ENCODE data around the gene GALM. TPM values are rescaled to one million over a fixed set of nuclear protein-coding genes. Genes with fewer than 3 reads are reported as not detected.

Gene GALM
- total and polyA plus RNA-seq, 9 donors: 9.8 to 38.7 (median 12.3) TPM

DNA sequence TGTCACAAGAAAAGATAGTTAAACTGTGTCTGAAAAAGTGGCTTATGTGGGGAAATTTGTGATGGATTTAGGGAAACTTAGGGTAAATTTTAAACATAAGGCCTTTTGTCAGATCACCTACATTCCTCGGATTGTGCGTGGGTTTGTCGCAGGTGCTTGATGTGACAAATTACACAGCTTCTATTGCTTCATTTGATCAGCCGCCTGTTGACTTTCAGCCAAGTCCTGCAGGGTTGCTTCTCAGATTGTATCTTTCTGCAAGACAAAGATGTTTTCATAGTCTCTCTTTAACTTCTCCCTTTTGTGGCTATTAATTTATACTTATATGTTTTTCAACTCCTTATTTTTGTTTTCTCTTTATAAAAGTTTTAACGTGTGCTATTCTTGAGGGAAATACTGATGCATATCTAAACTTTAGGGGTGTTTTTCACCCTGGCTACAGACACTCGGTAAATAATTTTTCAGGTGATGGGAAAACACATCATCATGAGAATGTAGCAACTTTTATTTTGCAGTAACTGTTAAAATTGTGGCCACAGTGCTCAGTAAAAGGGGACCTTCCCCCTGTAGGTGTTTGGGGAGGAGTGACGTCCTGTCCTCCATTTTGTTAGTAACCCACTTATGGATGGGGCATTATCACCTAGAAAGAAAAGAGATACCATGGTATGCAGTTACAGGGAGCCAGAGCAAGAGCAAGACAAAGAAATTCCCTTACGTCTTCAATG, 31.4 kb downstream of the GALM start:
- Histone ChIP-seq H3K4me1 (ENCODE audit: insufficient read depth) (no peaks in the 10 kb centered on the region), H3K36me3 (no peaks in the 10 kb centered on the region), H3K27ac (no peak overlapping the region), H3K9me3 (no peaks in the 10 kb centered on the region), H3K27me3 (no peaks in the 10 kb centered on the region), H3K4me3 (no peak overlapping the region)
- intact Hi-C loops (cut with DNase I): no loop called here
- DNase-seq: no peak
- 75 to 81% (median 77%) methylated on average over 8 of the region's 8 CpGs for WGBS, 3 donors
- TF ChIP-seq EP300 (IDR thresholded peaks at IDR 0.05) (no peak), POLR2A (IDR thresholded peaks at IDR 0.05) (no peak)
- TF ChIP-seq, protein P1, sequence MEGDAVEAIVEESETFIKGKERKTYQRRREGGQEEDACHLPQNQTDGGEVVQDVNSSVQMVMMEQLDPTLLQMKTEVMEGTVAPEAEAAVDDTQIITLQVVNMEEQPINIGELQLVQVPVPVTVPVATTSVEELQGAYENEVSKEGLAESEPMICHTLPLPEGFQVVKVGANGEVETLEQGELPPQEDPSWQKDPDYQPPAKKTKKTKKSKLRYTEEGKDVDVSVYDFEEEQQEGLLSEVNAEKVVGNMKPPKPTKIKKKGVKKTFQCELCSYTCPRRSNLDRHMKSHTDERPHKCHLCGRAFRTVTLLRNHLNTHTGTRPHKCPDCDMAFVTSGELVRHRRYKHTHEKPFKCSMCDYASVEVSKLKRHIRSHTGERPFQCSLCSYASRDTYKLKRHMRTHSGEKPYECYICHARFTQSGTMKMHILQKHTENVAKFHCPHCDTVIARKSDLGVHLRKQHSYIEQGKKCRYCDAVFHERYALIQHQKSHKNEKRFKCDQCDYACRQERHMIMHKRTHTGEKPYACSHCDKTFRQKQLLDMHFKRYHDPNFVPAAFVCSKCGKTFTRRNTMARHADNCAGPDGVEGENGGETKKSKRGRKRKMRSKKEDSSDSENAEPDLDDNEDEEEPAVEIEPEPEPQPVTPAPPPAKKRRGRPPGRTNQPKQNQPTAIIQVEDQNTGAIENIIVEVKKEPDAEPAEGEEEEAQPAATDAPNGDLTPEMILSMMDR (IDR thresholded peaks at IDR 0.05): no peak

DNA sequence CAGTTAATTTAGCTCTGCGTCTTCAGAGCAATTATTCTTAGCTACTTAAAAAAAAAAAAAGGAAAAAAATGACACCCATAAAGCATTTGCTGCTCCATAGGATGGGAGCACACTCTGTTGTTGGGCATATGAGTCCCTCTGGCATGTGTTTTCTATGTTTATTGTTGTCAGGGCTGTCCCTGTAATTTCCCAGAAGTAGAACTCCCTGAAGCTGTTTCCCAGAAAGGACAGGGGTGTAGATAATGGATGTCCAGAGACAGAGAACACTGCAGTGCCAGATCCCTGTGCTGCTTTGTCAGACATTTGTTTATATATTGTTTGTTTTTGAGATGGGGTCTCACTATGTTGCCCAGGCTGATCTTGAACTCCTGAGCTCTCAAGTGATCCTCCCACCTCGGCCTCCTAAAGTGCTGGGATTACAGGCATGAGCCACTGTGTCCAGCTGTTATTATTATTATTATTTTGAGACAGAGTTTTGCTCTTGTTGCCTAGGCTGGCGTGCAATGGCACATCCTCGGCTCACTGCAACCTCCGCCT, 32.6 kb downstream of the GALM start:
- Histone ChIP-seq H3K4me1 (ENCODE audit: insufficient read depth) (no peaks in the 10 kb centered on the region), H3K9me3 (no peaks in the 10 kb centered on the region), H3K27ac (no peak overlapping the region), H3K36me3 (no peaks in the 10 kb centered on the region), H3K4me3 (no peak overlapping the region), H3K27me3 (no peaks in the 10 kb centered on the region)
- DNase-seq: no peak
- WGBS, 3 donors: 93 to 97% (median 96%) methylated on average over 5 of the region's 5 CpGs
- TF ChIP-seq EP300 (IDR thresholded peaks at IDR 0.05) (no peak), POLR2A (IDR thresholded peaks at IDR 0.05) (no peak)
- TF ChIP-seq, protein P1 (IDR thresholded peaks at IDR 0.05): no peak
- intact Hi-C loops (cut with DNase I): no loop called here

DNA sequence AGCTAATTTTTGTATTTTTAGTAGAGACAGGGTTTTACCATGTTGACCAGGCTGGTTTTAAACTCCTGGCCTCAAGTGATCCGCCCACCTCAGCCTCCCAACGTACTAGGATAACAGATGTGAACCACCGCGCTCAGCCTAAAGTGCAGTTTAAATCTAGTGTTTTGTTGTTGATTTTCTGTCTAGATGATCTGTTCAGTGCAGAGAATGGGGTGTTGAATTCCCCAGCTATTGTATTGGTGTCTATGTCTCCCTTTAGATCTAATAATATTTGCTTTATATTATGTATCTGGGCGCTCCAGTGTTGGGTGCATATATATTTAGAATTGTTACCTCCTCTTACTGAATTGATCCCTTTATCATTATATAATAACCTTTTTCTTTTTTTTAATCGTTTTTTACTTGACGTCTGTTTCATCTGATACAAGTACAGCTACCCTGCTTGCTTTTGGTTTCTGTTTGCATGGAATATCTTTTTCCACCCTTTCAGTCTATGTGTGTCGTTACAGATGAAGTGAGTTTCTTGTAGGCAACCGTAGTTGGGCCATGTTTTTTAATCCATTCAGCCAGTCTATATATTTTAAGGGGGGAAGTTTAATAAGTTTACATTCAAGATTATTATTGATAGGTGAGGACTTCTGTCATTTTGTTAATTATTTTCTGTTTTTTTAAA, 34.3 kb downstream of the GALM start:
- no peak overlapping the region for H3K4me3 ChIP-seq
- no peaks in the 10 kb centered on the region for H3K27me3 ChIP-seq
- 92 to 94% (median 93%) methylated on average over 9 of the region's 9 CpGs for WGBS, 3 donors
- TF ChIP-seq, protein P1 (IDR thresholded peaks at IDR 0.05): no peak
- TF ChIP-seq EP300 (IDR thresholded peaks at IDR 0.05) (no peak), POLR2A (IDR thresholded peaks at IDR 0.05) (no peak)
- H3K9me3 ChIP-seq: no peaks in the 10 kb centered on the region
- H3K36me3 ChIP-seq: no peaks in the 10 kb centered on the region
- H3K4me1 ChIP-seq (ENCODE audit: insufficient read depth): no peaks in the 10 kb centered on the region
- intact Hi-C loops (cut with DNase I): no loop called here
- DNase-seq: no peak
- H3K27ac ChIP-seq: no peak overlapping the region

DNA sequence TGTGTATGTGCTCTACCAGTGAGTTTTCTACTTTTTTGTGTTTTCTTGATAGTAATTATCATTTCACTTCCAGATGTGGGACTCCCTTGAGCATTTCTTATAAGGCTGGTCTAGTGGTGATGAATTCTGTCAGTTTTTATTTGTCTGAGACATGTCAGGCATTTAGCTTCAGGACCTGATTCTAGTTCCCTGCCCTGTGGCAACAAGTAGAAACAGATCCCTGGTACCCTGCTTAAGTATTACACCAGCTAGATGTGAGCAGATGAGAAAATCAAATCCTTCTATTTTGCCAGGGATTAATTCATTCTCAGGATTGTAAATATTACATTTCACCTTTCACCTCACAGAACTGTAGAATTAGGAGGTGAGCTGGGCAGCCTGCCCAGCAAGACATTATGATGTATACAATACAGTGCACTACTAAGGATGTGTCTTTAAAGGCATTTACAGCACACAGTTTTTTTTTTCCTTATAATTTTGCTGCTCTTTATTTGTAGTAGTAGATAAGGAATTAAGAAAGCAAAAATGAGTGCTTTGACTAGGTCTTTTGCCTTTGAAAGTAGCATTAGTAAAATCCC, 35.1 kb downstream of the GALM start:
- no peaks in the 10 kb centered on the region for H3K36me3 ChIP-seq
- no peaks in the 10 kb centered on the region for H3K9me3 ChIP-seq
- intact Hi-C loops (cut with DNase I): no loop called here
- H3K4me1 ChIP-seq (ENCODE audit: insufficient read depth): no peaks in the 10 kb centered on the region
- H3K27ac ChIP-seq: no peak overlapping the region
- no peak overlapping the region for H3K4me3 ChIP-seq
- no peaks in the 10 kb centered on the region for H3K27me3 ChIP-seq
- TF ChIP-seq POLR2A (IDR thresholded peaks at IDR 0.05): no peak
- no peak for TF ChIP-seq EP300 (IDR thresholded peaks at IDR 0.05)
- no peak for DNase-seq
